Osteoblast (primary cell): Measurements from ENCODE around the gene IFT22. TPM values are rescaled to one million over a fixed set of nuclear protein-coding genes. Genes with fewer than 3 reads are reported as not detected.
"Not testable (repeated sequence)": the region's sequence is repeated elsewhere in the genome, so short reads cannot be mapped to it uniquely, and the experiment has no call there.

ENCODE experiments used
- DNase-seq: peaks from one replicate; pipeline ENCODE4 v3.0.0; 2011; ENCODE audit warnings: low spot score, mixed read lengths; ENCODE audit not compliant: insufficient read length; ENCODE audit errors: missing footprints
- H2AFZ ChIP-seq: 2 replicates; pipeline ENCODE4 v1.6.0; 2011; ENCODE audit warnings: mild to moderate bottlenecking, low read length
- H3K27ac ChIP-seq: 2 replicates; pipeline ENCODE4 v1.5.1; 2011; ENCODE audit warnings: mild to moderate bottlenecking, low read depth, low read length, moderate library complexity
- H3K27me3 ChIP-seq: 2 replicates; pipeline ENCODE4 v1.6.0; 2012; ENCODE audit warnings: mild to moderate bottlenecking, control low read depth, inconsistent platforms, low read length, moderate library complexity; ENCODE audit not compliant: insufficient read depth
- H3K36me3 ChIP-seq: 2 replicates; pipeline ENCODE4 v1.5.1; 2011; ENCODE audit warnings: mild to moderate bottlenecking, low read length, control low read depth, moderate library complexity; ENCODE audit not compliant: insufficient read depth
- H3K4me1 ChIP-seq: 2 replicates; pipeline ENCODE4 v1.5.1; 2011; ENCODE audit warnings: mild to moderate bottlenecking, low read length, control low read depth, moderate library complexity; ENCODE audit not compliant: insufficient read depth
- H3K4me2 ChIP-seq: 2 replicates; pipeline ENCODE4 v1.6.0; 2011; ENCODE audit warnings: mild to moderate bottlenecking, low read length; ENCODE audit not compliant: insufficient read depth
- H3K4me3 ChIP-seq: fragments of 200-600 bp; sonication (generic); 3 replicates; pipeline ENCODE4 v1.5.1; 2012; ENCODE audit warnings: mild to moderate bottlenecking, low read length, inconsistent platforms; ENCODE audit not compliant: insufficient read depth
- H3K79me2 ChIP-seq: 2 replicates; pipeline ENCODE4 v1.6.0; 2012; ENCODE audit warnings: mild to moderate bottlenecking, low read length, control low read depth, inconsistent platforms; ENCODE audit not compliant: insufficient read depth
- H3K9me3 ChIP-seq: 2 replicates; pipeline ENCODE4 v1.5.1; 2011; ENCODE audit warnings: low read depth, low read length, control low read depth
- H4K20me1 ChIP-seq: 2 replicates; pipeline ENCODE4 v1.6.0; 2012; ENCODE audit warnings: mild to moderate bottlenecking, low read length, control low read depth; ENCODE audit not compliant: insufficient read depth
- total RNA-seq: library from RNA; depleted of rRNA; stranded (reverse); fragments of >200 nt; gene quantifications from 2 replicates; pipeline ENCODE4 v1.2.3, GENCODE V29; 2012
- TF ChIP-seq, protein P1 (sequence below): IDR thresholded peaks from 2 replicates; pipeline ENCODE4 v1.5.1; 2011; ENCODE audit warnings: mild to moderate bottlenecking, low read depth, low read length, moderate library complexity; ENCODE audit errors: extremely low read depth

The IFT22 gene
- total RNA-seq, 1 donor, result 35.8 TPM

DNA sequence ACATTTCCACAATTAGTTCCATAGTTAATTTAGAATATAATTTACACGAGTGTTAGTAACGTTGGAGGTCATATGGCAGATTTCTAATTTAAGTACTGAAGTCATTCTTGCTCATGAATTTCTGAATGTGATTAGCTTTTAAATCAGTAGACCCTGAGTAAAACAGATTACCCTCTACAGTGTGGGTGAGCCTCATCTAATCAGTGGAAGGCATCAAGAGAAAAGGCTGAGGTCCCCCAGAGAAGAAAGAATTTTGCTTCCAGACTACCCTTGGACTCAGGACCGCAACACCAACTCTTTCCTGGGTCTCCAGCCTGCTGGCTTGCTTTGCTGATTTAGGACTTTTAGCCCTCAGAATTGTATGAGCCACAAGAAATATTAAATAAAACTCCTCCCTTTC is 33.2 kb downstream of the IFT22 start:
- no peak for DNase-seq
- H3K4me2 ChIP-seq, result no peak overlapping the region
- H3K4me1 ChIP-seq, result no peaks in the 10 kb centered on the region
- H3K27me3 ChIP-seq, result peaks cover 21% of the 10 kb centered on the region
- no peak overlapping the region for H3K27ac ChIP-seq
- H3K4me3 ChIP-seq, result no peak overlapping the region
- no peaks in the 10 kb centered on the region for H4K20me1 ChIP-seq
- no peak overlapping the region for H2AFZ ChIP-seq
- TF ChIP-seq, protein P1, sequence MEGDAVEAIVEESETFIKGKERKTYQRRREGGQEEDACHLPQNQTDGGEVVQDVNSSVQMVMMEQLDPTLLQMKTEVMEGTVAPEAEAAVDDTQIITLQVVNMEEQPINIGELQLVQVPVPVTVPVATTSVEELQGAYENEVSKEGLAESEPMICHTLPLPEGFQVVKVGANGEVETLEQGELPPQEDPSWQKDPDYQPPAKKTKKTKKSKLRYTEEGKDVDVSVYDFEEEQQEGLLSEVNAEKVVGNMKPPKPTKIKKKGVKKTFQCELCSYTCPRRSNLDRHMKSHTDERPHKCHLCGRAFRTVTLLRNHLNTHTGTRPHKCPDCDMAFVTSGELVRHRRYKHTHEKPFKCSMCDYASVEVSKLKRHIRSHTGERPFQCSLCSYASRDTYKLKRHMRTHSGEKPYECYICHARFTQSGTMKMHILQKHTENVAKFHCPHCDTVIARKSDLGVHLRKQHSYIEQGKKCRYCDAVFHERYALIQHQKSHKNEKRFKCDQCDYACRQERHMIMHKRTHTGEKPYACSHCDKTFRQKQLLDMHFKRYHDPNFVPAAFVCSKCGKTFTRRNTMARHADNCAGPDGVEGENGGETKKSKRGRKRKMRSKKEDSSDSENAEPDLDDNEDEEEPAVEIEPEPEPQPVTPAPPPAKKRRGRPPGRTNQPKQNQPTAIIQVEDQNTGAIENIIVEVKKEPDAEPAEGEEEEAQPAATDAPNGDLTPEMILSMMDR, result no peak
- H3K36me3 ChIP-seq, result no peaks in the 10 kb centered on the region
- H3K9me3 ChIP-seq, result no peaks in the 10 kb centered on the region
- H3K79me2 ChIP-seq, result no peaks in the 10 kb centered on the region

GRCh38 chr7:101287032-101287431 is 34.6 kb downstream of the IFT22 start:
- Histone ChIP-seq H4K20me1 (no peaks in the 10 kb centered on the region), H3K9me3 (no peaks in the 10 kb centered on the region), H3K79me2 (no peaks in the 10 kb centered on the region), H3K27ac (no peak overlapping the region), H3K4me3 (no peak overlapping the region), H3K36me3 (no peaks in the 10 kb centered on the region), H3K4me1 (no peaks in the 10 kb centered on the region), H3K4me2 (no peak overlapping the region), H2AFZ (no peak overlapping the region), H3K27me3 (peaks cover 16% of the 10 kb centered on the region)
- TF ChIP-seq, protein P1, result no peak
- no peak for DNase-seq

- not testable (repeated sequence) for H3K36me3 ChIP-seq, DNase-seq, H3K79me2 ChIP-seq, H3K4me2 ChIP-seq, H3K9me3 ChIP-seq, H3K4me1 ChIP-seq, H4K20me1 ChIP-seq, H2AFZ ChIP-seq, H3K27ac ChIP-seq, H3K4me3 ChIP-seq
- H3K27me3 ChIP-seq, result peaks cover 13% of the 10 kb centered on the region
Measured at GRCh38 chr7:101285880-101286279, 35.7 kb downstream of the IFT22 start.

- H3K4me3 ChIP-seq, result no peak overlapping the region
- no peak overlapping the region for H3K27ac ChIP-seq
- H3K4me2 ChIP-seq, result no peak overlapping the region
- no peak for DNase-seq
- no peak overlapping the region for H2AFZ ChIP-seq
- no peaks in the 10 kb centered on the region for H3K79me2 ChIP-seq
- H3K9me3 ChIP-seq, result no peaks in the 10 kb centered on the region
- H4K20me1 ChIP-seq, result no peaks in the 10 kb centered on the region
- H3K4me1 ChIP-seq, result no peaks in the 10 kb centered on the region
- H3K27me3 ChIP-seq, result peaks cover 13% of the 10 kb centered on the region
- H3K36me3 ChIP-seq, result no peaks in the 10 kb centered on the region
- TF ChIP-seq, protein P1, result no peak
Measured at GRCh38 chr7:101285171-101285570, 36.4 kb downstream of the IFT22 start.

DNA sequence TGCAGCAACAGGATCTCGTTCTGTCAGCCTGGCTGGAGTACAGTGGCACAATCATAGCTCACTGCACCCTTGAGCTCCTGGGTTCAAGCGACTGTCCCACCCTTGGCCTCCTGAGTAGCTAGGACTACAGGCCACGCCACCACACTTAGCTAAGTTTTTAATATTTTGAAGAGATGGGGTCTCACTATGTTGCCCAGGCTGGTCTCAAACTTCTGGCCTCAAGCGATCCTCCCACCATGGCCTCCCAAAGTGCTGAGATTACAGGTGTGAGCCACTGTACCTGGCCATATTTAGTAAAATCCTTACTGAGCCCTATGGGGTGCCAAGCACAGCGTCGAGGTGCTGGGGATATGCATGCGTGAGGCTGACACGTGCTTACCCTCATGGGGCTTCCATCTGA is 40.7 kb downstream of the IFT22 start:
- not testable (repeated sequence) for H3K4me2 ChIP-seq, H3K27ac ChIP-seq, H4K20me1 ChIP-seq, H2AFZ ChIP-seq, DNase-seq, H3K4me1 ChIP-seq, H3K9me3 ChIP-seq, H3K36me3 ChIP-seq, H3K4me3 ChIP-seq, H3K79me2 ChIP-seq
- peaks cover 14% of the 10 kb centered on the region for H3K27me3 ChIP-seq
